Stimulated activated CD4-positive, alpha-beta T cell treated with anti-CD3 and anti-CD28 coated beads, Interleukin-15, amount 100 ng/mL, for 1 hour (primary cell): ENCODE data around the gene ERG.

Experiments used
- DNase-seq, 2 donors: peaks; one replicate each; pipeline ENCODE4 v3.0.0-alpha.2; 2020; ENCODE audit warnings: low read depth in 1 of 2, low spot score in 1 of 2

ERG gene

GRCh38 chr21:38395581-38395980 is 102.7 kb downstream of the ERG start:
- no peak for DNase-seq

- DNase-seq, result no peak
Observed at GRCh38 chr21:38392661-38393060, 105.6 kb downstream of the ERG start.

- DNase-seq, result no peak
Observed at GRCh38 chr21:38389896-38390295, 108.4 kb downstream of the ERG start.

GRCh38 chr21:38389354-38389676 is 109.0 kb downstream of the ERG start:
- no peak for DNase-seq

- no peak for DNase-seq
Observed at GRCh38 chr21:38388647-38389353, 109.5 kb downstream of the ERG start.

- DNase-seq, result no peak
Observed at GRCh38 chr21:38388203-38388602, 110.1 kb downstream of the ERG start.

GRCh38 chr21:38386967-38387366 is 111.3 kb downstream of the ERG start:
- DNase-seq, result no peak

- DNase-seq, result no peak
Observed at GRCh38 chr21:38385427-38386175, 112.7 kb downstream of the ERG start.

GRCh38 chr21:38384675-38385426 is 113.4 kb downstream of the ERG start:
- DNase-seq, result no peak

GRCh38 chr21:38384238-38384560 is 114.1 kb downstream of the ERG start:
- no peak for DNase-seq

GRCh38 chr21:38383411-38384237 is 114.7 kb downstream of the ERG start:
- DNase-seq, result no peak

- no peak for DNase-seq
Observed at GRCh38 chr21:38380481-38381137, 117.7 kb downstream of the ERG start.

- DNase-seq, result no peak
Observed at GRCh38 chr21:38379147-38379546, 119.1 kb downstream of the ERG start.

- DNase-seq, result no peak
Observed at GRCh38 chr21:38377165-38378088, 120.8 kb downstream of the ERG start.

- no peak for DNase-seq
Observed at GRCh38 chr21:38376693-38377092, 121.6 kb downstream of the ERG start.

GRCh38 chr21:38376235-38376634 is 122.0 kb downstream of the ERG start:
- DNase-seq, result no peak

- DNase-seq, result no peak
Observed at GRCh38 chr21:38367646-38368045, 130.6 kb downstream of the ERG start.

GRCh38 chr21:38365521-38365920 is 132.8 kb downstream of the ERG start:
- no peak for DNase-seq

- no peak for DNase-seq
Observed at GRCh38 chr21:38363693-38364092, 134.6 kb downstream of the ERG start.

- no peak for DNase-seq
Observed at GRCh38 chr21:38361324-38361723, 137.0 kb downstream of the ERG start.
